Ascending aorta (tissue), 2 donors: ENCODE results near the gene LRCOL1. TPM values are rescaled to one million over a fixed set of nuclear protein-coding genes. Genes with fewer than 3 reads are reported as not detected.

Experiments used
- DNase-seq, 2 donors: peaks; one replicate each; pipeline ENCODE4 v3.0.0-alpha.2; 2019; ENCODE audit warnings: low spot score in 2 of 2
- H3K27ac ChIP-seq, 2 donors: fragments of 200-600 bp; sonication (generic); one replicate each; pipeline ENCODE4 v1.5.1; 2016 to 2017; ENCODE audit warnings: mild to moderate bottlenecking in 1 of 2
- H3K27me3 ChIP-seq: fragments of 200-600 bp; sonication (generic); one replicate; pipeline ENCODE4 v1.5.1; 2017
- H3K36me3 ChIP-seq, 2 donors: fragments of 200-600 bp; sonication (generic); one replicate each; pipeline ENCODE4 v1.5.1; 2016
- H3K4me1 ChIP-seq, 2 donors: fragments of 200-600 bp; sonication (generic); one replicate each; pipeline ENCODE4 v1.5.1; 2016 to 2017; ENCODE audit warnings: mild to moderate bottlenecking in 1 of 2
- H3K4me3 ChIP-seq, 2 donors: fragments of 200-600 bp; sonication (generic); one replicate each; pipeline ENCODE4 v1.5.1; 2016 to 2017; ENCODE audit warnings: mild to moderate bottlenecking in 1 of 2
- H3K9me3 ChIP-seq, 2 donors: fragments of 200-600 bp; sonication (generic); one replicate each; pipeline ENCODE4 v1.5.1; 2016
- intact Hi-C: fragments of 100-400 bp; cut with DNase I; formaldehyde crosslinking; loops from one replicate; pipeline ENCODE4 v1.15.1; 2023
- total RNA-seq: library from RNA; depleted of rRNA; stranded (reverse); fragments of >200 nt; gene quantifications from one replicate; pipeline ENCODE4 v1.1.0, GENCODE V29; 2016
- TF ChIP-seq, protein P1 (sequence below), 3 experiments: fragments of 200-600 bp in 2 of 3; fragments of 450-650 bp in 1 of 3; sonication (generic) in 2 of 3; IDR thresholded peaks; one replicate each; pipeline ENCODE4 v1.5.1; 2016 to 2019; ENCODE audit warnings: antibody characterized with exemption in 3 of 3, mild to moderate bottlenecking in 1 of 3, moderate library complexity in 1 of 3

Gene LRCOL1
- total RNA-seq, 1 donor from 2014 or later = not detected

DNA sequence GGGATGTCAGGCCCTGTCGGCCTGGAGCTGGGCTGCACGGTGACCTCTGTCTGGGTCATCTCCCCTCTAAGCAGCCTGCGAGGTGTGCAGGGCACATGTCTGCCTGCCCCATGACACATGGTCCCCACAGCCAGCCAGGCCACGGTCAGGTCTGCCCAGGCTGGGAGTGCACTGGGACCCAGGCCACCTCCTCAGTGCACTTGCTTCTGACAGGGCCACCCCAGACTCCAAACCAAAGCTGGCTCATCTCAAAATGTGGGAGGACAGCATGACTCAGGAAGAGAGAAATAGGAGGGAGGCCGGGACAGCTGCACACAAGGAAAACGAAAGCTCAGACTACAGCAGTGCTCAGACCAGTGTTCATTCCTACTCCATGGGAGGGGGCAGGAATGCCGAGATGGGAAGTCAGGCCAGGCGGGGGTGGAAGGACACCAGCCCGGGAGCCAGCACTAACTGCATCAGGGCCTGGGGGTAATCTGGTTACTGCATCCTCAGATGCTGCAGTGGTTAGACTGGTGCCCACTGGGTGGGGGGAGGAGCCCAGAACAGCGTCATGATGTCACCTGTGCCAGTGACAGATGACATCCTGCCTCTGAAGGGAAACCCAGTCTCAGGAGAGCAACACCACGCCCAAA lies 12.2 kb upstream of the LRCOL1 start:
- intact Hi-C loops = no loop called here
- H3K27ac ChIP-seq = no peak overlapping the region
- peaks cover 3 to 4% of the 10 kb centered on the region in 2 donors for H3K4me1 ChIP-seq
- TF ChIP-seq, protein P1, sequence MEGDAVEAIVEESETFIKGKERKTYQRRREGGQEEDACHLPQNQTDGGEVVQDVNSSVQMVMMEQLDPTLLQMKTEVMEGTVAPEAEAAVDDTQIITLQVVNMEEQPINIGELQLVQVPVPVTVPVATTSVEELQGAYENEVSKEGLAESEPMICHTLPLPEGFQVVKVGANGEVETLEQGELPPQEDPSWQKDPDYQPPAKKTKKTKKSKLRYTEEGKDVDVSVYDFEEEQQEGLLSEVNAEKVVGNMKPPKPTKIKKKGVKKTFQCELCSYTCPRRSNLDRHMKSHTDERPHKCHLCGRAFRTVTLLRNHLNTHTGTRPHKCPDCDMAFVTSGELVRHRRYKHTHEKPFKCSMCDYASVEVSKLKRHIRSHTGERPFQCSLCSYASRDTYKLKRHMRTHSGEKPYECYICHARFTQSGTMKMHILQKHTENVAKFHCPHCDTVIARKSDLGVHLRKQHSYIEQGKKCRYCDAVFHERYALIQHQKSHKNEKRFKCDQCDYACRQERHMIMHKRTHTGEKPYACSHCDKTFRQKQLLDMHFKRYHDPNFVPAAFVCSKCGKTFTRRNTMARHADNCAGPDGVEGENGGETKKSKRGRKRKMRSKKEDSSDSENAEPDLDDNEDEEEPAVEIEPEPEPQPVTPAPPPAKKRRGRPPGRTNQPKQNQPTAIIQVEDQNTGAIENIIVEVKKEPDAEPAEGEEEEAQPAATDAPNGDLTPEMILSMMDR (IDR thresholded peaks at IDR 0.05) = no peak
- DNase-seq = no peak
- peaks cover 11 to 25% of the 10 kb centered on the region in 2 donors for H3K36me3 ChIP-seq
- H3K27me3 ChIP-seq = peaks cover 13% of the 10 kb centered on the region
- H3K9me3 ChIP-seq = no peaks in the 10 kb centered on the region
- H3K4me3 ChIP-seq = no peak overlapping the region

DNA sequence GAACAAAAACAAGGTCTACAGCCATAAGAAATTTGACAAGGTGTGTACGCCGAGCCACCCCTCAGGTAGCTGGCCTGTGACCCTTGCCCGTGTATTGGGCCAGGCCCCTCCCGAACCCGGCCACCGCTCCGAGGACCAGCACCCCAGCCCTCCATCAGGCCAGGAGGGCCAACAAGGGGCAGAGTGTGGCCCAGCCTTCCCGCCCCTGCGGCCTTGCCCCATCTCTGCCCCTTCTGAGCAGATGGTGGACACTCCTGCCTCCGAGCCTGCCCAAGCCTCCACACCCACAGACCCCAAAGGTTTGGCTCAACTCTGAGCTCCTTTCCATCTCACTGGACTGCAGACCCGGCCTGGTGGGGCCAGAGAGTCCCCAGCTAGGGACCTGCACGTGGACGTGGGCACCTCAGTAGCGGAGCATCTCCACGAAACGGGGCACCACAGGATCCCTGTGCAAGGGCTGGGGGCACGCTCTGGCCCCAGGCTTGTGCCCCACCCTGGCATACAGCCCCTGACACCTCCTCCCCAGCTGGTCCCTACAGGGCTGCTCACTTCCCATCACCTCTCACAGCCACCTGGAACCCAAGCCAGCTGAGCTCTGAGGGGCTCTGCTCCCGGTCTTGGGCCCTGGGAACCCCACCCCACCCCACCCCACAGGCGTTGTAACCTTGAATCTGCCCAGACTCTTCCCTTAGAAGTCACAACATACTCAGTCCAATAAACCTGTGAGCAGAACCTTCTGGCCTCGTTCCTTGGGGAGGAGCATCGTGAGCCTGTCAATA lies 11.5 kb upstream of the LRCOL1 start:
- no peaks in the 10 kb centered on the region for H3K9me3 ChIP-seq
- no peak overlapping the region for H3K4me3 ChIP-seq
- DNase-seq = no peak
- TF ChIP-seq, protein P1 (IDR thresholded peaks at IDR 0.05) = no peak
- peaks cover 13% of the 10 kb centered on the region for H3K27me3 ChIP-seq
- peaks cover 3 to 4% of the 10 kb centered on the region in 2 donors for H3K4me1 ChIP-seq
- intact Hi-C loops = no loop called here
- no peak overlapping the region for H3K27ac ChIP-seq
- peaks cover 11 to 25% of the 10 kb centered on the region in 2 donors for H3K36me3 ChIP-seq

DNA sequence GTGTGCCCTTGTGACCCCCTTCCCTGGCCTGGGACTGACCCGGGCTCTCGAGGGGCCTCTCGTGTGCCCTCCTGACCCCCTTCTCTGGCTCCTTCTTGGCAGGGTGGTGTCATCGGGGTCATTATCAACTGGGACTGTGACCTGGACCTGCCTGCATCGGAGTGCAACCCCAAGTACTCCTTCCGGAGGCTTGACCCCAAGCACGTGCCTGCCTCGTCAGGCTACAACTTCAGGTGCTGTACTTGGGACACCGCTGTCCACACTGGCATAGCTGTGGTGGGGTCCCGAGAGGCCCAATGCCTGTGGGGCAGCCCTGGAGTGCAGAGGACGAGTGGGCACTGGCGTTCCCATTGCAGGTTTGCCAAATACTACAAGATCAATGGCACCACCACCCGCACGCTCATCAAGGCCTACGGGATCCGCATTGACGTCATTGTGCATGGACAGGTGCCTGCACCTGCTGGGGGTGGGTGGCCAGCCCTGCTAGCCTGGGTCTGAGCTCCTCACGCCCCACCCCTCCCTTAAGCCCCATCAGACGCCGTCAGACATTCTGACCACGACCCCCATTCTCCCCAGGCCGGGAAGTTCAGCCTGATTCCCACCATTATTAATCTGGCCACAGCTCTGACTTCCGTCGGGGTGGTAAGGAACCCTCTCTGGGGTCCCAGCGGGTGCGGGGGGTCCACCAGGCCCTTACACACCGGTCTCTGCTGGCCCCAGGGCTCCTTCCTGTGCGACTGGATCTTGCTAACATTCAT lies 10.7 kb upstream of the LRCOL1 start:
- H3K27me3 ChIP-seq = peaks cover 17% of the 10 kb centered on the region
- TF ChIP-seq, protein P1 (IDR thresholded peaks at IDR 0.05) = no peak
- H3K4me1 ChIP-seq = peaks cover 3 to 4% of the 10 kb centered on the region in 2 donors
- DNase-seq = no peak
- intact Hi-C loops = no loop called here
- H3K9me3 ChIP-seq = peaks cover 3 to 6% of the 10 kb centered on the region in 2 donors
- peaks cover 11 to 25% of the 10 kb centered on the region in 2 donors for H3K36me3 ChIP-seq
- H3K27ac ChIP-seq = no peak overlapping the region
- H3K4me3 ChIP-seq = no peak overlapping the region

DNA sequence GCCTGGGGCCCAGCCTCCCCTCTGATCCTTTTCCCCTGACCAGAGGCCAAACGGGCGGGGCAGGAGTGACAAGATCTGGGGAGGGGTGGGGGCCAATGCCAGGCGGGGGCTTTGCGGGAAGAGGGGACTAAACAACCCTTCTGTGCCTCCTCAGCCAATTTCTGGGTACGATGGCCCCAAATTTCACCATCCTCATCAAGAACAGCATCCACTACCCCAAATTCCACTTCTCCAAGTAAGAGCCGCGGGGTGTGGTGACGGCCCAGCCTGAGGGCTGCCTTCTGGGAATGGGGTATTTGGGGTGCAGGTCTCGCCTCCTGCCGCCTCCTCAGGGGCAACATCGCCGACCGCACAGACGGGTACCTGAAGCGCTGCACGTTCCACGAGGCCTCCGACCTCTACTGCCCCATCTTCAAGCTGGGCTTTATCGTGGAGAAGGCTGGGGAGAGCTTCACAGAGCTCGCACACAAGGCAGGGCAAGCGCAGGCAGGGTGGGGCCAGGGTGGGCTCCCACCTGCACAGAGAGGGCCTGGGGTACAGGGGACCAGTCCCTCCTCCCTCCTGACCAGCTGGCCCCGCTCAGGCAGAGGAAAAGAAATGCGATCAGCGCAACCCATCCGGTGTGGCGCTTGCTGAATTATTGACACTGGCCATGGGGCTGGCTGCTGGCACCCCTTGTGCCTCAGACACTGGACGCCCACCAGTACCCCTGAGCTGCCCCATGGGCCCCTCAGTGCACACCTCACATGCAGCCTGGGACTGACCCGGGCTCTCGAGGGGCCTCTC lies 9.9 kb upstream of the LRCOL1 start:
- intact Hi-C loops = no loop called here

More for the DNA sequence above, 9.9 kb upstream of the LRCOL1 start:
- Histone ChIP-seq H3K4me3 (no peak overlapping the region), H3K27me3 (peaks cover 24% of the 10 kb centered on the region), H3K4me1 (peaks cover 3 to 4% of the 10 kb centered on the region in 2 donors), H3K36me3 (peaks cover 5 to 18% of the 10 kb centered on the region in 2 donors), H3K9me3 (peaks cover 3 to 6% of the 10 kb centered on the region in 2 donors), H3K27ac (no peak overlapping the region)
- no peak for DNase-seq
- TF ChIP-seq, protein P1 (IDR thresholded peaks at IDR 0.05) = no peak
